Heart right ventricle (tissue), 16 donors: ENCODE results near the gene ZNF135. TPM values are rescaled to one million over a fixed set of nuclear protein-coding genes. Genes with fewer than 3 reads are reported as not detected.

Source experiments
- ATAC-seq, 8 donors: fragments of 200-7000 bp; cut with Tn5 transposase; one replicate each; pipeline ENCODE4 v1.9.1; 2020; ENCODE audit warnings: mild to moderate bottlenecking in 8 of 8, moderate library complexity in 8 of 8, moderate number of reproducible peaks in 1 of 8
- DNase-seq, 2 donors: peaks; one replicate each; pipeline ENCODE4 v3.0.0-alpha.2; 2020
- H3K27ac ChIP-seq, 10 donors: fragments of 200-600 bp; sonication (generic) in 2 of 10; one replicate each; pipeline versions ENCODE4 v1.5.0 to v1.8.0; 2020 to 2022; ENCODE audit warnings: mild to moderate bottlenecking in 3 of 10
- H3K27me3 ChIP-seq, 7 donors: fragments of 200-600 bp; one replicate each; pipeline ENCODE4 v1.8.0; 2021 to 2022; ENCODE audit warnings: mild to moderate bottlenecking in 2 of 7
- H3K36me3 ChIP-seq, 9 donors: fragments of 200-600 bp; sonication (generic) in 1 of 9; one replicate each; pipeline versions ENCODE4 v1.5.0 to v1.8.0; 2020 to 2022; ENCODE audit warnings: mild to moderate bottlenecking in 2 of 9
- H3K4me1 ChIP-seq, 9 donors: fragments of 200-600 bp; sonication (generic) in 1 of 9; one replicate each; pipeline versions ENCODE4 v1.5.0 to v1.8.0; 2020 to 2022; ENCODE audit warnings: mild to moderate bottlenecking in 4 of 9
- H3K4me3 ChIP-seq, 10 donors: fragments of 200-600 bp; sonication (generic) in 2 of 10; one replicate each; pipeline versions ENCODE4 v1.5.0 to v1.8.0; 2020 to 2022; ENCODE audit warnings: mild to moderate bottlenecking in 7 of 10, moderate library complexity in 2 of 10
- H3K9me3 ChIP-seq, 11 donors: fragments of 200-600 bp in 10 of 11; sonication (generic) in 2 of 11; one replicate each; pipeline versions ENCODE4 v1.5.0 to v1.8.0; 2013 to 2022; ENCODE audit warnings: mild to moderate bottlenecking in 2 of 11, control low read depth in 1 of 11, moderate library complexity in 1 of 11
- WGBS, 2 donors: extraction: QIAGEN DNeasy Blood & Tissue Kit; methylation state at CpG; one replicate each; pipeline ENCODE4 v1.1.7; 2013; ENCODE audit warnings: inconsistent platforms in 1 of 2; 5-methylcytosine and 5-hydroxymethylcytosine counted together
- intact Hi-C, 10 donors: fragments of 100-400 bp; cut with DNase I; formaldehyde crosslinking; loops; one replicate each; pipeline versions ENCODE4 v1.11.1 to v1.14.2; 2022
- polyA plus RNA-seq, 2 donors: library from polyadenylated mRNA; stranded (reverse); fragments of 200-250 nt; gene quantifications; one replicate each; pipeline ENCODE4 v1.2.3, GENCODE V29; 2013
- total RNA-seq, 10 donors: library from RNA; stranded (reverse); fragmentation: NEBNext Ultra II Directional in 3 of 10; extraction: Animal tissue kit (Norgen Biotek cat#: 25700) in 3 of 10; gene quantifications; one replicate each; pipeline versions ENCODE4 v1.2.1 to v1.2.4, GENCODE V29; 2021 to 2023
- TF ChIP-seq, protein P1 (sequence below), 9 donors: fragments of 200-600 bp; sonication (generic) in 2 of 9; IDR thresholded peaks; one replicate each; pipeline versions ENCODE4 v1.5.0 to v1.8.0; 2021 to 2022; ENCODE audit warnings: antibody characterized with exemption in 9 of 9, mild to moderate bottlenecking in 5 of 9, moderate library complexity in 1 of 9
- donor health status: Arrhythmogenic right ventricular cardiomyopathy.
- donor health status: ischemic (EF 13 %, LVEDD 7.1; RV severe dilation, severe dysfunction).
- donor health status: healthy with polysubstance abuse.
- donor health status: DM: no; HTN: yes; CAD: no.
- donor health status: DM: no; HTN: no; CAD: no.
- donor health status: ischemic (EF 25% LVEDD 6.9; RV normal size, moderate dysfunction).
- donor health status: ischemic (EF 25% LVEDD 5.7; RV mildly dilated, moderate dysfunction).
- donor health status: healthy.
- donor health status: DM: yes; HTN: yes; CAD: no.
- donor health status: Ischemic cardiomyopathy.
- donor health status: ischemic (EF 35%, LVEDD 5.7; RV mildly dilated, moderate dysfunction).
- donor health status: nonischemic (EF 11% LVEDD 7.7; RV severe dilation, severe dysfunction).
- donor health status: DM: yes; HTN: yes; CAD: no.
- donor health status: PGD.
- donor health status: ischemic (EF 29% LVEDD 5.4; RV normal size, mild dysfunction).
- donor health status: nonischemic (EF 23%, LVEDD 6.1; RV moderate dilation, normal function).

ZNF135 gene
- total and polyA plus RNA-seq, 12 donors, result 2.5 to 10.1 (median 3.9) TPM

DNA sequence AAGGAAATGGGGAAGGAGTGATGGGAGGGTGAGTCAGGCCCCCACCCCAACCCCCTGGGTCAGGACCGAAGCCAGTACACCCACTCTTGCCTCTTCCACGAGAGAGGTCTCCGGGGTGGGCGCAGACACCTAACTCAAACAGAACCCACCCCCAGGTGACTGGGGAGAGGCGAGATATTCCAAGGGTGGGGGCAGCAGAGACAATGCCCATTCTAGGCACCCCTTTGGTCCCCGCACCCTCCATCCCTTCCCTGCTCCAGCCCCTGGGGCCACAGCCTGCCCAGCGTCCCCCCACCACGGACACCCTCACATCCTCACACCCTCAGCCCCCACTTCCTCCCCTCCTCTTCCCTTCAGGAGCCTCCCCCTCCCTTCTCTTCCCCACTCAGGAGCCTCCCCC lies 38.3 kb downstream of the ZNF135 start:
- H3K4me1 ChIP-seq, result peaks cover 0 to 22% (median 11%) of the 10 kb centered on the region in 9 donors
- no peaks in the 10 kb centered on the region for H3K27me3 ChIP-seq
- TF ChIP-seq, protein P1, sequence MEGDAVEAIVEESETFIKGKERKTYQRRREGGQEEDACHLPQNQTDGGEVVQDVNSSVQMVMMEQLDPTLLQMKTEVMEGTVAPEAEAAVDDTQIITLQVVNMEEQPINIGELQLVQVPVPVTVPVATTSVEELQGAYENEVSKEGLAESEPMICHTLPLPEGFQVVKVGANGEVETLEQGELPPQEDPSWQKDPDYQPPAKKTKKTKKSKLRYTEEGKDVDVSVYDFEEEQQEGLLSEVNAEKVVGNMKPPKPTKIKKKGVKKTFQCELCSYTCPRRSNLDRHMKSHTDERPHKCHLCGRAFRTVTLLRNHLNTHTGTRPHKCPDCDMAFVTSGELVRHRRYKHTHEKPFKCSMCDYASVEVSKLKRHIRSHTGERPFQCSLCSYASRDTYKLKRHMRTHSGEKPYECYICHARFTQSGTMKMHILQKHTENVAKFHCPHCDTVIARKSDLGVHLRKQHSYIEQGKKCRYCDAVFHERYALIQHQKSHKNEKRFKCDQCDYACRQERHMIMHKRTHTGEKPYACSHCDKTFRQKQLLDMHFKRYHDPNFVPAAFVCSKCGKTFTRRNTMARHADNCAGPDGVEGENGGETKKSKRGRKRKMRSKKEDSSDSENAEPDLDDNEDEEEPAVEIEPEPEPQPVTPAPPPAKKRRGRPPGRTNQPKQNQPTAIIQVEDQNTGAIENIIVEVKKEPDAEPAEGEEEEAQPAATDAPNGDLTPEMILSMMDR (IDR thresholded peaks at IDR 0.05), result no peak
- peaks cover 0 to 14% (median 0%) of the 10 kb centered on the region in 9 donors for H3K36me3 ChIP-seq
- WGBS, 2 donors, result 17 to 46% methylated on average over 4 to 8 of the region's 8 CpGs
- no peak for ATAC-seq
- H3K9me3 ChIP-seq, result peaks cover 0 to 82% (median 0%) of the 10 kb centered on the region in 11 donors
- H3K4me3 ChIP-seq, result peak overlapping the region; percentile 68 to 100 (median 88)
- H3K27ac ChIP-seq, result peak overlapping the region in 7 of 10 donors; percentile 72 to 99 (median 93)
- DNase-seq, result peak in 1 of 2 donors; percentile 11
- intact Hi-C loops, result loop anchor here in 6 of 10 donors (5.0 kb wide), 4 partner anchors 35 to 95 kb away; partner anchors contain the start of genes ZNF135 (in 5 of the 6), ZNF329 (in 1 of the 6) and ZNF606 (in 1 of the 6)

- Histone ChIP-seq H3K9me3 (peaks cover 0 to 82% (median 2%) of the 10 kb centered on the region in 11 donors), H3K27me3 (no peaks in the 10 kb centered on the region), H3K4me1 (peaks cover 0 to 22% (median 11%) of the 10 kb centered on the region in 9 donors), H3K27ac (peak within 1 kb of the TSS; percentile 72 to 99 (median 92)), H3K4me3 (peak within 1 kb of the TSS; percentile 68 to 100 (median 88)), H3K36me3 (peaks cover 0 to 10% (median 0%) of the 10 kb centered on the region in 9 donors)
- WGBS, 2 donors, result 0 to 1% methylated on average over 66 to 67 of the region's 67 CpGs
- intact Hi-C loops, result loop anchor here in 6 of 10 donors (2.0 to 5.0 kb wide), 5 partner anchors 36 to 96 kb away; partner anchors contain the start of genes ZNF135 (in 5 of the 6), ZNF329 (in 1 of the 6) and ZNF606 (in 1 of the 6)
- TF ChIP-seq, protein P1 (IDR thresholded peaks at IDR 0.05), result no peak
- ATAC-seq (peak; percentile 99 to 100 (median 100)), DNase-seq (peak; percentile 98 to 99)
These were observed 38.9 kb downstream of the ZNF135 start, which contains the start of gene ZSCAN18 for GRCh38 chr19:58097781-58098681. ZSCAN18 (minus strand) TSS chr19:58098231; CDS start chr19:58090267, 7,964 bp downstream.

DNA sequence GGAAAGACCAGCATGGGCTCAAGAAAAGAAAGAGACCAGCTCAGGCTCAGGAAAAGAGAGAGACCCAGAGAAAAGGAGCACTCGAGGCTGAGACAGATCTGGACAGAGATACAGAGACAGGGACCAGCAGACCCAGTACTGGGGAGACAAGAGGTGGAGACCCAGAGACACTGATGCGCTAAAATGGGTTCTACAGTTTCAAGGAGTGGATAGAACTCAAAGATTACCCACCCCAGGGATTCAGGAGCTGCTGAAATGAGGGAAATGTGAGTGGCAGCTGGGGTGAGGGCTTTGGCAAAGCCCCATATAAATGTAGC lies 39.6 kb downstream of the ZNF135 start:
- H3K4me3 ChIP-seq, result peak overlapping the region; percentile 68 to 100 (median 88)
- DNase-seq (no peak), ATAC-seq (peak in 3 of 8 donors; percentile 1 to 22 (median 12))
- peaks cover 0 to 22% (median 11%) of the 10 kb centered on the region in 9 donors for H3K4me1 ChIP-seq
- peaks cover 0 to 82% (median 2%) of the 10 kb centered on the region in 11 donors for H3K9me3 ChIP-seq
- TF ChIP-seq, protein P1 (IDR thresholded peaks at IDR 0.05), result no peak
- no peaks in the 10 kb centered on the region for H3K27me3 ChIP-seq
- intact Hi-C loops, result loop anchor here in 6 of 10 donors (2.0 to 5.0 kb wide), 5 partner anchors 36 to 96 kb away; partner anchors contain the start of genes ZNF135 (in 5 of the 6), ZNF329 (in 1 of the 6) and ZNF606 (in 1 of the 6)
- WGBS, 2 donors, result 4 to 10% methylated on average over 2 of the region's 2 CpGs
- peaks cover 0 to 6% (median 0%) of the 10 kb centered on the region in 9 donors for H3K36me3 ChIP-seq
- H3K27ac ChIP-seq, result peak overlapping the region; percentile 72 to 99 (median 92)
